GM18951 (cell line): ENCODE results near the gene PBX1.

Experiments used
- POLR2A ChIP-seq: IDR thresholded peaks from 4 replicates; pipeline ENCODE4 v1.6.1; 2011; ENCODE audit warnings: mild to moderate bottlenecking; ENCODE audit not compliant: insufficient read length, insufficient read depth; ENCODE audit errors: extremely low read depth
- in situ Hi-C: fragments of 300-500 bp; cut with MboI; formaldehyde crosslinking; loops from one replicate; pipeline ENCODE4 v1.12.0; 2022; ENCODE audit warnings: low sequenced_read_pairs, mixed read lengths, inconsistent platforms; ENCODE audit not compliant: unreplicated experiment

Gene PBX1

GRCh38 chr1:164720440-164721227, 161.7 kb downstream of the PBX1 start:
- in situ Hi-C loops: no loop called here
- no peak for TF ChIP-seq POLR2A

- TF ChIP-seq POLR2A: no peak
- in situ Hi-C loops: no loop called here
Measured at GRCh38 chr1:164721228-164721496, 162.2 kb downstream of the PBX1 start.

GRCh38 chr1:164723296-164723798, 164.4 kb downstream of the PBX1 start:
- no peak for TF ChIP-seq POLR2A
- in situ Hi-C loops: no loop called here

- in situ Hi-C loops: no loop called here
- no peak for TF ChIP-seq POLR2A
Measured at GRCh38 chr1:164725401-164725800, 166.4 kb downstream of the PBX1 start.

- no peak for TF ChIP-seq POLR2A
- in situ Hi-C loops: no loop called here
Measured at GRCh38 chr1:164726235-164726634, 167.3 kb downstream of the PBX1 start.

GRCh38 chr1:164728719-164729118, 169.7 kb downstream of the PBX1 start:
- in situ Hi-C loops: no loop called here
- no peak for TF ChIP-seq POLR2A

GRCh38 chr1:164731161-164731876, 172.3 kb downstream of the PBX1 start:
- no peak for TF ChIP-seq POLR2A
- in situ Hi-C loops: no loop called here

GRCh38 chr1:164733070-164733469, 174.1 kb downstream of the PBX1 start:
- in situ Hi-C loops: no loop called here

GRCh38 chr1:164733734-164734133, 174.8 kb downstream of the PBX1 start:
- no peak for TF ChIP-seq POLR2A
- in situ Hi-C loops: no loop called here

More at GRCh38 chr1:164733070-164733469, 174.1 kb downstream of the PBX1 start:
- TF ChIP-seq POLR2A: no peak

- TF ChIP-seq POLR2A: no peak
- in situ Hi-C loops: no loop called here
Measured at GRCh38 chr1:164735315-164736052, 176.5 kb downstream of the PBX1 start.

- no peak for TF ChIP-seq POLR2A
- in situ Hi-C loops: no loop called here
Measured at GRCh38 chr1:164736137-164736536, 177.2 kb downstream of the PBX1 start.

GRCh38 chr1:164739189-164739588, 180.2 kb downstream of the PBX1 start:
- in situ Hi-C loops: no loop called here
- TF ChIP-seq POLR2A: no peak

- in situ Hi-C loops: no loop called here
- no peak for TF ChIP-seq POLR2A
Measured at GRCh38 chr1:164740000-164740526, 181.1 kb downstream of the PBX1 start.

GRCh38 chr1:164742745-164743144, 183.8 kb downstream of the PBX1 start:
- in situ Hi-C loops: no loop called here
- no peak for TF ChIP-seq POLR2A

- in situ Hi-C loops: no loop called here
- no peak for TF ChIP-seq POLR2A
Measured at GRCh38 chr1:164743976-164744375, 185.0 kb downstream of the PBX1 start.
